Stimulated activated CD4-positive, alpha-beta T cell treated with anti-CD3 and anti-CD28 coated beads, Interleukin-4, amount 100 ng/mL, for 4 hours (primary cell): Measurements from ENCODE around the gene MRPL4.
A peak's percentile ranks its signal among the peaks of the same experiment; 100 is the strongest.
"Not testable (repeated sequence)": the region's sequence is repeated elsewhere in the genome, so short reads cannot be mapped to it uniquely, and the experiment has no call there.

Experiments used
- DNase-seq, 2 experiments: peaks; one replicate each; pipeline ENCODE4 v3.0.0-alpha.2; 2020

MRPL4 gene

DNA sequence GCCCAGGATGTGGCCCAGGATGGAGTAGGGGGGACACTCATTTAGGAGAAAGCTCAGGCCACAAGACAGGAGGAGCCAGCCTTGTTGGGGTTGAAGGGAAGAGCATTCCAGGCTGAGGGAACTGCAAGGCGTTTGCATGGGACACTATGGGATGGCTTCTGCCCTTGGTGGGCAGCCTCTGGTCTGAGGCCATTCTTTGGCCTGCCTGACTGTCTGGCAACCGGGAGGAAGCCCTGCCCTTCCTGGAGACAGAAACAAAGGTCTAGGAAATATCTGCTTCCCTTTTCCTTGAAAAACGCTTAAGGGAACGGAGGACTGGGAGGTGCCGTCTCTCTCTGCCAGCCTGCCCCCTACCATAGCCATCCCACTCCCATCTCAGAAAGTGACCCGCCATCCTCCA, 16.1 kb downstream of the MRPL4 start:
- DNase-seq: no peak

DNA sequence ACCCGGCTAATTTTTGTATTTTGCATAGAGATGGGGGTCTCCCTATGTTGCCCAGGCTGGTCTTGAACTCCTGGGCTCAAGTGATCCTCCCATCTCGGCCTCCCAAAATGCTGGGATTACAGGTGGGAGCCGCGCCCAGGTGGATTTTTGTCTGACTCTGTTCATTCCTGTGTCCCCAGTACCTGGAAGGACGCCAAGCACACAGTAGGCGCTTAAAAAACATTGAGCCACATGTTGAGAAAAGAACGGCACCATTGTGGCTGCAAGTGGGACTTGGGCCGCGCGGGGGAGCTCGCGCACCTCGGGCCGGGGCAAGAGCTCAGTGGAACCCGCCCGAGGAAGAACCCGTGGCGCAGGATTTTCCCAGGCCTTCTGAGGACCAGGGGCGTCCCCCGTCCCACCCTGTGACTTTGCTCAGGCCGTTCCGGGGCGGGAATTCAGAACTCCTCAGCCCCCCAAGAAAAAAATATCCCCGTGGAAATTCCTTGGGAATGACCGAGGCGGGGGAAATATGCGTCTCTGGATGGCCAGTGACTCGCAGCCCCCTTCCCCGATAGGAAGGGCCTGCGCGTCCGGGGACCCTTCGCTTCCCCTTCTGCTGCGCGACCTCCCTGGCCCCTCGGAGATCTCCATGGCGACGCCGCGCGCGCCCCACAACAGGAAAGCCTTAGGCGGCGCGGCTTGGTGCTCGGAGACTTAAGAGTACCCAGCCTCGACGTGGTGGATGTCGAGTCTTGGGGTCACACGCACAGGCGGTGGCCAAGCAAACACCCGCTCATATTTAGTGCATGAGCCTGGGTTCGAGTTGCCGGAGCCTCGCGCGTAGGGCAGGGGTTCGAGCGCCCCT, 17.5 kb downstream of the MRPL4 start:
- peak; percentile 80 to 88 for DNase-seq

DNA sequence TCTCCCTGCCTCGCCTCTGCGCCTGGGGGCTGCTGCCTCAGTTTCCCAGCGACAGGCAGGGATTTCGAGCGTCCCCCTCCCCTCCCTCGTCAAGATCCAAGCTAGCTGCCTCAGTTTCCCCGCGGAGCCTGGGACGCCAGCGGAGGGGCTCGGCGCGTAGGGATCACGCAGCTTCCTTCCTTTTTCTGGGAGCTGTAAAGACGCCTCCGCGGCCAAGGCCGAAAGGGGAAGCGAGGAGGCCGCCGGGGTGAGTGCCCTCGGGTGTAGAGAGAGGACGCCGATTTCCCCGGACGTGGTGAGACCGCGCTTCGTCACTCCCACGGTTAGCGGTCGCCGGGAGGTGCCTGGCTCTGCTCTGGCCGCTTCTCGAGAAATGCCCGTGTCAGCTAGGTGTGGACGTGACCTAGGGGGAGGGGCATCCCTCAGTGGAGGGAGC, 18.2 kb downstream of the MRPL4 start:
- peak; percentile 52 to 57 for DNase-seq

DNA sequence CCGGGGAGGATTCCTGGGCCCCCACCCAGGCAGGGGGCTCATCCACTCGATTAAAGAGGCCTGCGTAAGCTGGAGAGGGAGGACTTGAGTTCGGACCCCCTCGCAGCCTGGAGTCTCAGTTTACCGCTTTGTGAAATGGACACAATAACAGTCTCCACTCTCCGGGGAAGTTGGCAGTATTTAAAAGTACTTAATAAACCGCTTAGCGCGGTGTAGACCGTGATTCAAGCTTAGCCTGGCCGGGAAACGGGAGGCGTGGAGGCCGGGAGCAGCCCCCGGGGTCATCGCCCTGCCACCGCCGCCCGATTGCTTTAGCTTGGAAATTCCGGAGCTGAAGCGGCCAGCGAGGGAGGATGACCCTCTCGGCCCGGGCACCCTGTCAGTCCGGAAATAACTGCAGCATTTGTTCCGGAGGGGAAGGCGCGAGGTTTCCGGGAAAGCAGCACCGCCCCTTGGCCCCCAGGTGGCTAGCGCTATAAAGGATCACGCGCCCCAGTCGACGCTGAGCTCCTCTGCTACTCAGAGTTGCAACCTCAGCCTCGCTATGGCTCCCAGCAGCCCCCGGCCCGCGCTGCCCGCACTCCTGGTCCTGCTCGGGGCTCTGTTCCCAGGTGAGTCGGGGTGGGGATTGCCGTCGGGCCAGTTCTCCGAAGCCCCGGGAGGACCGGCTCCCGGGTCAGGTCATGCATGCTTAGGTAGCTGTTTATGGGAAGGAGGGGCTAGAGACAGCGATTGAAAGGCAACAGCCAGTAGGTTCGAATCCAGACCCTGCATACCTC, 18.8 kb downstream of the MRPL4 start, which contains the start of gene ICAM1:
Gene ICAM1 (plus strand): TSS at position 505 of the 779 bp plus-strand sequence. CDS start 40 bp downstream, at position 545.
- DNase-seq: peak; percentile 64 to 72

DNA sequence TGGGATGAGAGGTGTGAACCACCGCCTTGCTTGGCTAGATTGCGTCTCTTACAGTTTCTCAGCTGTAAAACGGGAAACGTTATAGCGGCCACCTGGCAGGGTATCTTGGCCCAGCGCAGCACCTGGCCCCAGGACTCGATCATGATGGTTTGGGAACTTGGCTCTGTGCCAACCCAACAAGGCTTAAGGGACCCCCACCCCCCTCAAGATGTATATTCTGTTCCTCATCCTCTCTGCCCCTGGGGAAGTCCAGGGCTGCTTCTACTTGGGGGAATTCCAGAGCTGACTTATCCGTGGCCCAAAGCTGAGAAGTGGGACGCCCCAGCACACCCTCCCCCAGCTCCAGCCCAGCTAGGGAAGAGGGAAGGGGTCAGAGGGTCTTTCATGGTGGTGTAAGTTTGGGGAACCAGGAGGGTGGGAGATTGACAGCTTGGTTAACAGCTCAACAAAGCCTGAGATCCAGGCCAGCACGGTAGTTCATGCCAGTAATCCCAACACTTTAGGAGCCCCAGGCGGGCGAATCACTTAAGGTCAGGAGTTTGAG, 19.6 kb downstream of the MRPL4 start:
- DNase-seq: peak; percentile 21 to 43

DNA sequence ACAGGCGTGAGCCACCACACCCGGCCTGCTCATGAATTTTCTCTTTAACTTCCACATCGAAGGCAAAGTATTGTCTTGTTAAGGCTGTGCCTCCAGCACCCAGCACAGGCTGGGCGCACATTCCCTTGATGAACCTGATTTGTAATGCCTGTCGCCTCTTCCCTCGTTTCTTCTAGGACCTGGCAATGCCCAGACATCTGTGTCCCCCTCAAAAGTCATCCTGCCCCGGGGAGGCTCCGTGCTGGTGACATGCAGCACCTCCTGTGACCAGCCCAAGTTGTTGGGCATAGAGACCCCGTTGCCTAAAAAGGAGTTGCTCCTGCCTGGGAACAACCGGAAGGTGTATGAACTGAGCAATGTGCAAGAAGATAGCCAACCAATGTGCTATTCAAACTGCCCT, 22.6 kb downstream of the MRPL4 start:
- no peak for DNase-seq

DNA sequence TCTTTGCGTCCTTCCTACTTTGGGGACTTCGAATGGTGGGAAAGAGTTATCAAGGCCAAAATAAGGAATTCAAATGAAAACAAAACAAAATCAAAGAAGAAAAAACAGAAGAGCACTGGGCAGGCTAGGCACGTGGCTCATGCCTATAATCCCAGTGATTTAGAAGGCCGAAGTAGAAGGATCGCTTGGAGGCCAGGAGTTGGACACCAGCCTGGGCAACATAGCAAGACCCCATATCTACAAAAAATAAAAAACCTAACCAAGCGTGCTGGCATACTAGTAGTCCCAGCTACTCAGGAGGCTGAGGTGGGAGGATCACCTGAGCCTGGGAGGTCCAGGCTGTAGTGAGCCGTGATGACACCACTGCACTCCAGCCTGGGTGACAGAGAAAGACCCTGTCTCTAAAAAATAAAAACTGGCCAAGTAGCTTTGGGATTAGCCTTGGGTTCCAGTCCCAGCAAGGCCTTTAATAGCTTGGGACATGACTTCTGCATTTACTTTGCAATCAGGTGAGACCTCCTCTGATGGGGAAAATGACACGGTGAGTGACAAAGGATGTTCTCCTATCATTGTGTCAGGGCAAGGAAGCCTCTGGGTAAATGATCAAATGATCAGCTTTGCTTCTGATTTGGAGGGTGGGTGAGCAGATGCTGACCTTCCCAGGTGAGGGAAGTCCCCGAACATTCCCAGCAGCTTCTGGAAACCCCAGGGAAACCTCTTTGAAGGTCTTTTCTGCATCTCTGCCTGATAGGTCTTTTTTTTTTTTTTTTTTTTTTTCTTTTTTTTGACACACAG, 26.0 kb downstream of the MRPL4 start:
- DNase-seq: no peak

DNA sequence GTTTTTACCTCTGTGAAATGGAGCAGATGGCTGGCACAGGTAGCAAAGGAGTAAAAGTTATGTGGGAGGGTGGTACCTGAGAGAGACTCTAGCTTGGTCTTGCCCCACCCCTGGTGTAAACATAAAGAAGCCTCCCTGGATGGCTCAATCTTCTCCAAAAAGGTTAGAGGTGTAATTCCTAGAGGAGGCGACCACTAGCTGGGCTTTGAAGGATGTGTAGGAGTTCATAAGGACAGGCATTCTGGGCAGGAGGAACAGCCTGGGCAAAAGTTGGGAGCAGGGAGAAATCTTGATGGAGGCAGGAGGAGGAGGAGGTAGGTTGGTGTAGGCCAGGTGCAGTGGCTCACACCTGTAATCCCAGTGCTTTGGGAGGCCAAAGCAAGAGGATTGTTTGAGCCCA, 26.9 kb downstream of the MRPL4 start:
- no peak for DNase-seq

DNA sequence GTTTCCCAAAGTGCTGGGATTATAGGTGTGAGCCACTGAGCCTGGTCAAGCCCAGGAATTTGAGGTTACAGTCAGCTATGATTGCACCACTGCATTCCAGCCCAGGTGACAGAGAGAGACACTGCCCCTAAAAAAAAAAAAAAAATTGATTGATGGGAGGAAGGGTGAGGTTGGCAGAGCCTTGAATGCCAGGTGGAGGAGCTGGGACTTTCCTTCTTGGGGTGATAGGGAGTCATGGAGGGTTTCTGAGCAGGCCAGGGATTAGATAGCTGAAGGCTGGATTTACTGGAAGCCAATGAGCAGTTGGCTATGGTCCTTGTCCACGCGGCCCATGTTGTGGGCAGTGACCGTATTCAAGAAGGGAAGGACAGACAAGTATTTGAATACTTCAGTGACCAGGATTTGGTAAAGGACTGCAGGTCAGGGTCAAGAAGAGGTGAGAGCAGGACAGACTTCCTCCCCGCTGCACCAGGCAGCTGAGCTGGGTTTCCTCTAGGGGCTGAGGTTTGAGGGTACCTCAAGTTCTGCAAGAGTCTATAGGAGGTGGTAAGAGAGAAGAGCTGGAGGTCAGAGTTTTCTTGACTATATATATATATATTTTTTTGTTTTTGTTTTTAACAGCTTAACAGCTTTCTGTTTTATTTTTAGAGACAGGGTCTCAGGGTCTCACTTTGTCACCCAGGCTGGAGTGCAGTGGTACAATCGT, 27.9 kb downstream of the MRPL4 start:
- no peak for DNase-seq

DNA sequence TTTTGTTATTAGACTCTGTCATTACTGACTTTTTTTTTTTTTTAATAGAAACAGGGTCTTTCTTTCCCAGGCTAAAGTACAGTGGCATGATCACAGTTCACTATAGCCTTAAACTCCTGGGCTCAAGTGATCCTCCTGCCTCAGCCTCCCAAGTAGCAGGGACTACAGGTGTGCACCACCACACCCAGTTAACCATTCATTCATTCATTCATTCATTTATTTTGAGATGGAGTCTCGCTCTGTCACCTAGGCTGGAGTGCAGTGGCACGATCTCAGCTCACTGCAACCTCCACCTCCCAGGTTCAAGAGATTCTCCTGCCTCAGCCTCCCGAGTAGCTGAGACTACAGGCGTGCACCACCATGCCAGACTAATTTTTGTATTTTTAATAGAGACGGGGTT, 30.0 kb downstream of the MRPL4 start:
- not testable (repeated sequence) for DNase-seq

DNA sequence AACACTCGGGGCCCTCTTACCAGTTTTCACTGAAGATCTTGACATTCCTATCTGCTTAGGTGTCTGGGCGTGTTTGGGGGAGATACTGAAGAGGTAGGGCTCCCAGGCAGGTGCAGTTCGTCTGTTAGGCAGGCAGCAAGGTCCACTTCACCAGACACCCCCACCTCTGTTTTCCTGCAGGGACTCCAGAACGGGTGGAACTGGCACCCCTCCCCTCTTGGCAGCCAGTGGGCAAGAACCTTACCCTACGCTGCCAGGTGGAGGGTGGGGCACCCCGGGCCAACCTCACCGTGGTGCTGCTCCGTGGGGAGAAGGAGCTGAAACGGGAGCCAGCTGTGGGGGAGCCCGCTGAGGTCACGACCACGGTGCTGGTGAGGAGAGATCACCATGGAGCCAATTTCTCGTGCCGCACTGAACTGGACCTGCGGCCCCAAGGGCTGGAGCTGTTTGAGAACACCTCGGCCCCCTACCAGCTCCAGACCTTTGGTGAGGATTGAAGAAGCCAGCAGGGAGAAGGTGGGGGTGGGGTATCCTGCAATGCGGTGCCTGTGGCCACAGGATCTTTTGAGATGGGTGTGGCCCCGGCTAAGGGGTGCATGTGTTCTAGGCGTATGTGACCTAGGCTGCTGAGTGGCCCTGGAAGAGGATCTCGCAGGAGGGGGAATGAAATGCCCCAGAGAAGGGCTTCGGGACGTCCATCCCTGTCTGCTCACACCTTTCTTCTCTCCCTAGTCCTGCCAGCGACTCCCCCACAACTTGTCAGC, 31.5 kb downstream of the MRPL4 start:
- no peak for DNase-seq

DNA sequence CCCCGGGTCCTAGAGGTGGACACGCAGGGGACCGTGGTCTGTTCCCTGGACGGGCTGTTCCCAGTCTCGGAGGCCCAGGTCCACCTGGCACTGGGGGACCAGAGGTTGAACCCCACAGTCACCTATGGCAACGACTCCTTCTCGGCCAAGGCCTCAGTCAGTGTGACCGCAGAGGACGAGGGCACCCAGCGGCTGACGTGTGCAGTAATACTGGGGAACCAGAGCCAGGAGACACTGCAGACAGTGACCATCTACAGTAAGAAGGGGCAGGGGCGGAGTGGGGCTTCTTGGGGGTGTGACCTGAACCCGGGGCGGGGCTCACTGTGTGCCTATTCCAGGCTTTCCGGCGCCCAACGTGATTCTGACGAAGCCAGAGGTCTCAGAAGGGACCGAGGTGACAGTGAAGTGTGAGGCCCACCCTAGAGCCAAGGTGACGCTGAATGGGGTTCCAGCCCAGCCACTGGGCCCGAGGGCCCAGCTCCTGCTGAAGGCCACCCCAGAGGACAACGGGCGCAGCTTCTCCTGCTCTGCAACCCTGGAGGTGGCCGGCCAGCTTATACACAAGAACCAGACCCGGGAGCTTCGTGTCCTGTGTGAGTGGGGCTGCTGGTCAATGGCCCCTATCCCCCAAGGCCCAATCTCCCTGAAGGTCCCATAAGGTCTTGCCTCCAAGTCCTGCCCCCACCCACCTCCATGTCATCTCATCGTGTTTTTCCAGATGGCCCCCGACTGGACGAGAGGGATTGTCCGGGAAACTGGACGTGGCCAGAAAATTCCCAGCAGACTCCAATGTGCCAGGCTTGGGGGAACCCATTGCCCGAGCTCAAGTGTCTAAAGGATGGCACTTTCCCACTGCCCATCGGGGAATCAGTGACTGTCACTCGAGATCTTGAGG, 32.3 kb downstream of the MRPL4 start:
- no peak for DNase-seq

DNA sequence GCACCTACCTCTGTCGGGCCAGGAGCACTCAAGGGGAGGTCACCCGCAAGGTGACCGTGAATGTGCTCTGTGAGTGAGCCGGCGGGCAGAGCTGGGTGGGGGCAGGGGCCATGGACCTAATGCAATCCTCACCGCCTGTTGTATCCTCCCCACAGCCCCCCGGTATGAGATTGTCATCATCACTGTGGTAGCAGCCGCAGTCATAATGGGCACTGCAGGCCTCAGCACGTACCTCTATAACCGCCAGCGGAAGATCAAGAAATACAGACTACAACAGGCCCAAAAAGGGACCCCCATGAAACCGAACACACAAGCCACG, 32.9 kb downstream of the MRPL4 start:
- DNase-seq: no peak

DNA sequence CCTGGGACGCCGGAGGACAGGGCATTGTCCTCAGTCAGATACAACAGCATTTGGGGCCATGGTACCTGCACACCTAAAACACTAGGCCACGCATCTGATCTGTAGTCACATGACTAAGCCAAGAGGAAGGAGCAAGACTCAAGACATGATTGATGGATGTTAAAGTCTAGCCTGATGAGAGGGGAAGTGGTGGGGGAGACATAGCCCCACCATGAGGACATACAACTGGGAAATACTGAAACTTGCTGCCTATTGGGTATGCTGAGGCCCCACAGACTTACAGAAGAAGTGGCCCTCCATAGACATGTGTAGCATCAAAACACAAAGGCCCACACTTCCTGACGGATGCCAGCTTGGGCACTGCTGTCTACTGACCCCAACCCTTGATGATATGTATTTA, 33.4 kb downstream of the MRPL4 start:
- no peak for DNase-seq

DNA sequence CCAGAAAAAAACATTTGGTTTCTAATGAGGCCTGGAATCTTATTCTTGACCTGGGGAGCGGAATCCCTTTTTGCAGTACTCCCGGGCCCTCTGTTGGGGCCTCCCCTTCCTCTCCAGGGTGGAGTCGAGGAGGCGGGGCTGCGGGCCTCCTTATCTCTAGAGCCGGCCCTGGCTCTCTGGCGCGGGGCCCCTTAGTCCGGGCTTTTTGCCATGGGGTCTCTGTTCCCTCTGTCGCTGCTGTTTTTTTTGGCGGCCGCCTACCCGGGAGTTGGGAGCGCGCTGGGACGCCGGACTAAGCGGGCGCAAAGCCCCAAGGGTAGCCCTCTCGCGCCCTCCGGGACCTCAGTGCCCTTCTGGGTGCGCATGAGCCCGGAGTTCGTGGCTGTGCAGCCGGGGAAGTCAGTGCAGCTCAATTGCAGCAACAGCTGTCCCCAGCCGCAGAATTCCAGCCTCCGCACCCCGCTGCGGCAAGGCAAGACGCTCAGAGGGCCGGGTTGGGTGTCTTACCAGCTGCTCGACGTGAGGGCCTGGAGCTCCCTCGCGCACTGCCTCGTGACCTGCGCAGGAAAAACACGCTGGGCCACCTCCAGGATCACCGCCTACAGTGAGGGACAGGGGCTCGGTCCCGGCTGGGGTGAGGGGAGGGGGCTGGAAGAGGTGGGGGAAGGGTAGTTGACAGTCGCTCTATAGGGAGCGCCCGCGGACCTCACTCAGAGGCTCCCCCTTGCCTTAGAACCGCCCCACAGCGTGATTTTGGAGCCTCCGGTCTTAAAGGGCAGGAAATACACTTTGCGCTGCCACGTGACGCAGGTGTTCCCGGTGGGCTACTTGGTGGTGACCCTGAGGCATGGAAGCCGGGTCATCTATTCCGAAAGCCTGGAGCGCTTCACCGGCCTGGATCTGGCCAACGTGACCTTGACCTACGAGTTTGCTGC, 35.1 kb downstream of the MRPL4 start, which contains the start of gene ICAM4:
Gene ICAM4 (plus strand): TSS at position 153 of the 935 bp plus-strand sequence. CDS start 58 bp downstream, at position 211.
- DNase-seq: peak in 1 of 2 experiments; percentile 30

DNA sequence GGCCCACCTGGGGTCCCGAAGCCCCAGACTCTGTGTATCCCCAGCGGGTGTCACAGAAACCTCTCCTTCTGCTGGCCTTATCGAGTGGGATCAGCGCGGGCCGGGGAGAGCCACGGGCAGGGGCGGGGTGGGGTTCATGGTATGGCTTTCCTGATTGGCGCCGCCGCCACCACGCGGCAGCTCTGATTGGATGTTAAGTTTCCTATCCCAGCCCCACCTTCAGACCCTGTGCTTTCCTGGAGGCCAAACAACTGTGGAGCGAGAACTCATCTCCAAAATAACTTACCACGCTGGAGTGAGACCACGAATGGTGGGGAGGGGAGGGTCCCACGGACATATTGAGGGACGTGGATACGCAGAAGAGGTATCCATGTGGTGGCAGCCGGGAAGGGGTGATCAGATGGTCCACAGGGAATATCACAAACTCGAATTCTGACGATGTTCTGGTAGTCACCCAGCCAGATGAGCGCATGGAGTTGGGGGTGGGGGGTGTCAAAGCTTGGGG, 36.7 kb downstream of the MRPL4 start:
- peak; percentile 45 for DNase-seq

DNA sequence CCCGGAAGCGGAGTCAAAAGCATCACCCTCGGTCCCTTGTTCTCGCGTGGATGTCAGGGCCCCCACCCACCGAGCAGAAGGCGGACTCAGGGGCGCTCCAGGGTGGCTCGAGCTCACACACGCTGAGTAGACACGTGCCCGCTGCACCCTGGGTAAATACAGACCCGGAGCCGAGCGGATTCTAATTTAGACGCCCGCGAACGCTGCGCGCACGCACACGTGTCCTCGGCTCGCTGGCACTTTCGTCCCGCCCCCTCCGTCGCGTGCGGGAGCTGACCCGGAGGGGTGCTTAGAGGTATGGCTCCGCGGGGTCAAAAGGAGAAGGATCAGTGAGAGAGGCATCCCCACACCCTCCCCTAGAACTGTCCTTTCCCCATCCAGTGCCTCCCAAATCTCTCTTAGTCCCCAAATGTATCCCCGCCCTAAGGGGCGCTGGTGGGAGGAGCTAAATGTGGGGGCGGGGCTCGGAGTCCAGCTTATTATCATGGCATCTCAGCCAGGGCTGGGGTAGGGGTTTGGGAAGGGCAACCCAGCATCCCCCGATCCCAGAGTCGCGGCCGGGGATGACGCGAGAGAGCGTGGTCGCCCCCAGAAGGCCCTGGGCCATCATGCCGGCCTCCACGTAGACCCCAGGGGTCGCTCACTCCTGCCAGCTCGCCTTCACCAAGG, 37.3 kb downstream of the MRPL4 start:
- peak; percentile 65 to 74 for DNase-seq

DNA sequence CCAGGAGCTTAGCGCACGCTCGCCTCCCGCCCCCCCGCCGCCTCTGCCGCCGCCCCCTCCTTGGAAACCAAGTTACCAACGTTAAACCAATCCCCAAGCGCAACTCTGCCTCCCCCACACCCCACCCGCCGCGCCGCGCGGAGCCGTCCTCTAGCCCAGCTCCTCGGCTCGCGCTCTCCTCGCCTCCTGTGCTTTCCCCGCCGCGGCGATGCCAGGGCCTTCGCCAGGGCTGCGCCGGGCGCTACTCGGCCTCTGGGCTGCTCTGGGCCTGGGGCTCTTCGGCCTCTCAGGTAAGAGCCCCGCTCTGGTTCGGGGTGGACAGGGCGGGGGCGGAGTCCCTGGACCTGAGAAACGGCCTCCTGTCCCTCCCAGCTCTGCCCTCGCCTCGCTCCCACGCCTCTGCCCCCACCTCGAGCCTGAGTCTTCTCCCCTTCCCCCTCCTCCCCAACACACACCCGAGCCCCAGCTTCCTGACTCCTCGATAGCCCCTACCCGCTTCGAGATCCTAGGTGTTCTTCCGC, 37.9 kb downstream of the MRPL4 start, which contains the start of gene ICAM5:
Gene ICAM5 (plus strand): TSS at position 117 of the 521 bp plus-strand sequence. CDS start 92 bp downstream, at position 209.
- DNase-seq: peak; percentile 54 to 78
